ENCODE results near the gene DIAPH2.

DNA sequence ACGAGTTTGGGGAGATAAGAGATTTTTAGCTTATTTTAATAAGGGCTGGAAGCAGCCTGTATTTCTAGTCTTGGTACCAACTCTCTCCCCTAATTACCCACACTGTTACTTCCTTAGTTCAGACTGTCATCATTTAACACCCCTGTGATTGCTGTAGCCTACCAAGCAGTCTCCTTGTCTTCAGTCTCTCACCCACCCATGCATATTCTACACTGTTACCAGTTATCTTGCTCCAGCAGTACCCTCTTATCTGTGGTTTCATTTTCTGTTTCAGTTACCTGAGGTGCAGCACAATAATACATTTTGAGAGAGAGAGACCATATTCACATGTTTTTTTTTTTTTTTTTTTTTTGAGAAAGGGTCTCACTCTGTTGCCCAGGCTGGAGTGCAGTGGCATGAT lies 80.2 kb downstream of the DIAPH2 start:
- TF ChIP-seq EZH2 (IDR thresholded peaks at IDR 0.05) = no peak
- TF ChIP-seq, protein P1, sequence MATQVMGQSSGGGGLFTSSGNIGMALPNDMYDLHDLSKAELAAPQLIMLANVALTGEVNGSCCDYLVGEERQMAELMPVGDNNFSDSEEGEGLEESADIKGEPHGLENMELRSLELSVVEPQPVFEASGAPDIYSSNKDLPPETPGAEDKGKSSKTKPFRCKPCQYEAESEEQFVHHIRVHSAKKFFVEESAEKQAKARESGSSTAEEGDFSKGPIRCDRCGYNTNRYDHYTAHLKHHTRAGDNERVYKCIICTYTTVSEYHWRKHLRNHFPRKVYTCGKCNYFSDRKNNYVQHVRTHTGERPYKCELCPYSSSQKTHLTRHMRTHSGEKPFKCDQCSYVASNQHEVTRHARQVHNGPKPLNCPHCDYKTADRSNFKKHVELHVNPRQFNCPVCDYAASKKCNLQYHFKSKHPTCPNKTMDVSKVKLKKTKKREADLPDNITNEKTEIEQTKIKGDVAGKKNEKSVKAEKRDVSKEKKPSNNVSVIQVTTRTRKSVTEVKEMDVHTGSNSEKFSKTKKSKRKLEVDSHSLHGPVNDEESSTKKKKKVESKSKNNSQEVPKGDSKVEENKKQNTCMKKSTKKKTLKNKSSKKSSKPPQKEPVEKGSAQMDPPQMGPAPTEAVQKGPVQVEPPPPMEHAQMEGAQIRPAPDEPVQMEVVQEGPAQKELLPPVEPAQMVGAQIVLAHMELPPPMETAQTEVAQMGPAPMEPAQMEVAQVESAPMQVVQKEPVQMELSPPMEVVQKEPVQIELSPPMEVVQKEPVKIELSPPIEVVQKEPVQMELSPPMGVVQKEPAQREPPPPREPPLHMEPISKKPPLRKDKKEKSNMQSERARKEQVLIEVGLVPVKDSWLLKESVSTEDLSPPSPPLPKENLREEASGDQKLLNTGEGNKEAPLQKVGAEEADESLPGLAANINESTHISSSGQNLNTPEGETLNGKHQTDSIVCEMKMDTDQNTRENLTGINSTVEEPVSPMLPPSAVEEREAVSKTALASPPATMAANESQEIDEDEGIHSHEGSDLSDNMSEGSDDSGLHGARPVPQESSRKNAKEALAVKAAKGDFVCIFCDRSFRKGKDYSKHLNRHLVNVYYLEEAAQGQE (IDR thresholded peaks at IDR 0.05; ENCODE audit: low read depth) = no peak
- no peak for TF ChIP-seq EZH2phosphoT487 (IDR thresholded peaks at IDR 0.05; ENCODE audit: borderline replicate concordance)
- TF ChIP-seq, protein P2, sequence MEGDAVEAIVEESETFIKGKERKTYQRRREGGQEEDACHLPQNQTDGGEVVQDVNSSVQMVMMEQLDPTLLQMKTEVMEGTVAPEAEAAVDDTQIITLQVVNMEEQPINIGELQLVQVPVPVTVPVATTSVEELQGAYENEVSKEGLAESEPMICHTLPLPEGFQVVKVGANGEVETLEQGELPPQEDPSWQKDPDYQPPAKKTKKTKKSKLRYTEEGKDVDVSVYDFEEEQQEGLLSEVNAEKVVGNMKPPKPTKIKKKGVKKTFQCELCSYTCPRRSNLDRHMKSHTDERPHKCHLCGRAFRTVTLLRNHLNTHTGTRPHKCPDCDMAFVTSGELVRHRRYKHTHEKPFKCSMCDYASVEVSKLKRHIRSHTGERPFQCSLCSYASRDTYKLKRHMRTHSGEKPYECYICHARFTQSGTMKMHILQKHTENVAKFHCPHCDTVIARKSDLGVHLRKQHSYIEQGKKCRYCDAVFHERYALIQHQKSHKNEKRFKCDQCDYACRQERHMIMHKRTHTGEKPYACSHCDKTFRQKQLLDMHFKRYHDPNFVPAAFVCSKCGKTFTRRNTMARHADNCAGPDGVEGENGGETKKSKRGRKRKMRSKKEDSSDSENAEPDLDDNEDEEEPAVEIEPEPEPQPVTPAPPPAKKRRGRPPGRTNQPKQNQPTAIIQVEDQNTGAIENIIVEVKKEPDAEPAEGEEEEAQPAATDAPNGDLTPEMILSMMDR (IDR thresholded peaks at IDR 0.05 in 2 of 3, conservative IDR thresholded peaks at IDR 0.05 in 1 of 3; ENCODE audit: borderline replicate concordance in 1 of 3, insufficient read depth in 1 of 3, low read depth in 2 of 3, low read length in 2 of 3) = no peak
- TF ChIP-seq, protein P3, sequence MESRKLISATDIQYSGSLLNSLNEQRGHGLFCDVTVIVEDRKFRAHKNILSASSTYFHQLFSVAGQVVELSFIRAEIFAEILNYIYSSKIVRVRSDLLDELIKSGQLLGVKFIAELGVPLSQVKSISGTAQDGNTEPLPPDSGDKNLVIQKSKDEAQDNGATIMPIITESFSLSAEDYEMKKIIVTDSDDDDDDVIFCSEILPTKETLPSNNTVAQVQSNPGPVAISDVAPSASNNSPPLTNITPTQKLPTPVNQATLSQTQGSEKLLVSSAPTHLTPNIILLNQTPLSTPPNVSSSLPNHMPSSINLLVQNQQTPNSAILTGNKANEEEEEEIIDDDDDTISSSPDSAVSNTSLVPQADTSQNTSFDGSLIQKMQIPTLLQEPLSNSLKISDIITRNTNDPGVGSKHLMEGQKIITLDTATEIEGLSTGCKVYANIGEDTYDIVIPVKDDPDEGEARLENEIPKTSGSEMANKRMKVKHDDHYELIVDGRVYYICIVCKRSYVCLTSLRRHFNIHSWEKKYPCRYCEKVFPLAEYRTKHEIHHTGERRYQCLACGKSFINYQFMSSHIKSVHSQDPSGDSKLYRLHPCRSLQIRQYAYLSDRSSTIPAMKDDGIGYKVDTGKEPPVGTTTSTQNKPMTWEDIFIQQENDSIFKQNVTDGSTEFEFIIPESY (IDR thresholded peaks at IDR 0.05; ENCODE audit: extremely low read depth, insufficient replicate concordance, low read length) = no peak
- no peak for TF ChIP-seq POLR2A (IDR thresholded peaks at IDR 0.05; ENCODE audit: borderline replicate concordance, extremely low read depth, insufficient read depth, insufficient read length)
- no peak for TF ChIP-seq SP1 (IDR thresholded peaks at IDR 0.05; ENCODE audit: low read depth)
- no peak for TF ChIP-seq RAD21 (IDR thresholded peaks at IDR 0.05; ENCODE audit: low read depth)
- TF ChIP-seq ZNF274 (IDR thresholded peaks at IDR 0.05; ENCODE audit: low read depth, low read length) = no peak
- no peak for TF ChIP-seq ELF1 (IDR thresholded peaks at IDR 0.05; ENCODE audit: borderline replicate concordance, low read depth)
- no peak for TF ChIP-seq YY1 (IDR thresholded peaks at IDR 0.05; ENCODE audit: extremely low read depth, insufficient replicate concordance, low read depth, low read length)
- TF ChIP-seq POLR2AphosphoS5 (IDR thresholded peaks at IDR 0.05; ENCODE audit: low read depth, low read length) = no peak
- TF ChIP-seq, protein P4, sequence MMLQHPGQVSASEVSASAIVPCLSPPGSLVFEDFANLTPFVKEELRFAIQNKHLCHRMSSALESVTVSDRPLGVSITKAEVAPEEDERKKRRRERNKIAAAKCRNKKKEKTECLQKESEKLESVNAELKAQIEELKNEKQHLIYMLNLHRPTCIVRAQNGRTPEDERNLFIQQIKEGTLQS (IDR thresholded peaks at IDR 0.05) = no peak
- TF ChIP-seq FOSL1 (IDR thresholded peaks at IDR 0.05; ENCODE audit: low read depth) = no peak

Data from HCT116 (cell line).